Epithelial cell of esophagus (primary cell): ENCODE data around the gene TRPV2.

Experiments used
- DNase-seq: peaks from one replicate; pipeline ENCODE4 v3.0.0; 2010; ENCODE audit warnings: low read depth
- H3K4me3 ChIP-seq: 2 replicates; pipeline ENCODE4 v1.5.1; 2011; ENCODE audit warnings: mild to moderate bottlenecking, low read length, control low read depth
- CTCF ChIP-seq: IDR thresholded peaks from 2 replicates; pipeline ENCODE4 v1.5.1; 2011; ENCODE audit warnings: low read depth, mild to moderate bottlenecking, low read length, control low read depth, inconsistent platforms; ENCODE audit not compliant: insufficient read depth; ENCODE audit errors: missing control alignments

Gene TRPV2

GRCh38 chr17:16471295-16471694, 55.9 kb downstream of the TRPV2 start:
- no peak for TF ChIP-seq CTCF
- DNase-seq = no peak
- H3K4me3 ChIP-seq = no peak overlapping the region

GRCh38 chr17:16472539-16472938, 57.2 kb downstream of the TRPV2 start:
- no peak for TF ChIP-seq CTCF
- no peak for DNase-seq
- no peak overlapping the region for H3K4me3 ChIP-seq

GRCh38 chr17:16473044-16474011, 58.0 kb downstream of the TRPV2 start:
- DNase-seq = no peak
- H3K4me3 ChIP-seq = no peak overlapping the region
- no peak for TF ChIP-seq CTCF

- DNase-seq = no peak
- H3K4me3 ChIP-seq = no peak overlapping the region
- no peak for TF ChIP-seq CTCF
Measured at GRCh38 chr17:16474012-16474725, 58.8 kb downstream of the TRPV2 start.

- H3K4me3 ChIP-seq = no peak overlapping the region
- no peak for TF ChIP-seq CTCF
- DNase-seq = no peak
Measured at GRCh38 chr17:16475179-16475704, 59.9 kb downstream of the TRPV2 start.

GRCh38 chr17:16477255-16477654, 61.9 kb downstream of the TRPV2 start:
- no peak overlapping the region for H3K4me3 ChIP-seq
- DNase-seq = peak; percentile 64

More at GRCh38 chr17:16477255-16477654, 61.9 kb downstream of the TRPV2 start:
- no peak for TF ChIP-seq CTCF
